Fibroblast of lung (primary cell): Measurements from ENCODE around the gene ZNF653. TPM values are rescaled to one million over a fixed set of nuclear protein-coding genes. Genes with fewer than 3 reads are reported as not detected.

Experiments
- DNase-seq, 2 donors: peaks; one replicate each; pipeline versions ENCODE4 v3.0.0 to v3.0.0-alpha.2; 2010; ENCODE audit warnings: low read depth in 2 of 2
- H2AFZ ChIP-seq: 2 replicates; pipeline ENCODE4 v1.5.1; 2012; ENCODE audit warnings: low read length, control low read depth, inconsistent platforms
- H3K27ac ChIP-seq: 2 replicates; pipeline ENCODE4 v1.5.1; 2011; ENCODE audit warnings: low read length, control low read depth; ENCODE audit not compliant: insufficient read depth
- H3K27me3 ChIP-seq: 2 replicates; pipeline ENCODE4 v1.5.1; 2011; ENCODE audit warnings: mild to moderate bottlenecking, low read length; ENCODE audit not compliant: control insufficient read depth, insufficient read depth
- H3K36me3 ChIP-seq: 2 replicates; pipeline ENCODE4 v1.5.1; 2011; ENCODE audit warnings: low read length; ENCODE audit not compliant: control insufficient read depth, insufficient read depth
- H3K4me1 ChIP-seq: 2 replicates; pipeline ENCODE4 v1.5.1; 2011; ENCODE audit warnings: low read length; ENCODE audit not compliant: control insufficient read depth, insufficient read depth; ENCODE audit errors: extremely low read depth
- H3K4me2 ChIP-seq: 2 replicates; pipeline ENCODE4 v1.5.1; 2011; ENCODE audit warnings: low read length, control low read depth; ENCODE audit not compliant: insufficient read depth; ENCODE audit errors: extremely low read depth
- H3K4me3 ChIP-seq, 4 experiments: fragments of 200-600 bp in 1 of 4; sonication (generic) in 1 of 4; replicated peaks in 1 of 4; 2 replicates each; pipeline ENCODE4 v1.5.1; 2011 to 2016; ENCODE audit warnings: low read length in 4 of 4, low read depth in 3 of 4, mild to moderate bottlenecking in 3 of 4, control low read depth in 2 of 4, inconsistent platforms in 1 of 4, mixed read lengths in 1 of 4; ENCODE audit not compliant: insufficient read depth in 1 of 4; ENCODE audit errors: control extremely low read depth in 1 of 4
- H3K79me2 ChIP-seq: 2 replicates; pipeline ENCODE4 v1.5.1; 2012; ENCODE audit warnings: mild to moderate bottlenecking, low read length, inconsistent platforms; ENCODE audit not compliant: control insufficient read depth, insufficient read depth
- H3K9ac ChIP-seq: 2 replicates; pipeline ENCODE4 v1.5.1; 2011; ENCODE audit warnings: mild to moderate bottlenecking, low read length, control low read depth; ENCODE audit not compliant: insufficient read depth
- H3K9me3 ChIP-seq: 2 replicates; pipeline ENCODE4 v1.5.1; 2012; ENCODE audit warnings: low read depth, low read length; ENCODE audit not compliant: control insufficient read depth, insufficient read depth
- H4K20me1 ChIP-seq: 2 replicates; pipeline ENCODE4 v1.5.1; 2011; ENCODE audit warnings: low read length; ENCODE audit not compliant: control insufficient read depth, insufficient read depth; ENCODE audit errors: extremely low read depth
- EZH2 ChIP-seq: IDR thresholded peaks from 2 replicates; pipeline ENCODE4 v1.5.1; 2012; ENCODE audit warnings: low read length, control low read depth, mild to moderate bottlenecking; ENCODE audit errors: missing control alignments
- polyA plus RNA-seq, 2 donors: library from polyadenylated mRNA; depleted of rRNA in 1 of 2; stranded (reverse) in 1 of 2; unstranded in 1 of 2; fragments of >200 nt; gene quantifications; 2 replicates each; pipeline ENCODE4 v1.2.1, GENCODE V29; 2011 to 2012; ENCODE audit warnings: missing spikeins in 1 of 2
- total RNA-seq: library from RNA; depleted of rRNA; stranded (reverse); fragments of >200 nt; gene quantifications from 2 replicates; pipeline ENCODE4 v1.2.1, GENCODE V29; 2014
- TF ChIP-seq, protein P1 (sequence below), 2 donors: IDR thresholded peaks in 1 of 2; conservative IDR thresholded peaks in 1 of 2; 1 replicate in 1 of 2; 2 replicates in 1 of 2; pipeline ENCODE4 v1.5.1; 2011 to 2012; ENCODE audit warnings: low read length in 2 of 2, control low read depth in 1 of 2, inconsistent platforms in 1 of 2, low read depth in 1 of 2, mild to moderate bottlenecking in 1 of 2

Gene ZNF653
- total and polyA plus RNA-seq, 2 donors (not counting 1 experiment from before 2014, with no cell fraction given) = 3.1 to 3.5 TPM

GRCh38 chr19:11552666-11553372, 47.2 kb upstream of the ZNF653 start:
- Histone ChIP-seq H3K9me3 (no peaks in the 10 kb centered on the region), H3K79me2 (peaks cover 20% of the 10 kb centered on the region), H2AFZ (no peak overlapping the region), H3K36me3 (peaks cover 14% of the 10 kb centered on the region), H4K20me1 (no peaks in the 10 kb centered on the region), H3K27me3 (no peaks in the 10 kb centered on the region), H3K27ac (no peak overlapping the region), H3K9ac (no peak overlapping the region), H3K4me2 (no peak overlapping the region), H3K4me1 (peaks cover 5% of the 10 kb centered on the region), H3K4me3 (no peak overlapping the region)
- TF ChIP-seq EZH2 = no peak
- TF ChIP-seq, protein P1, sequence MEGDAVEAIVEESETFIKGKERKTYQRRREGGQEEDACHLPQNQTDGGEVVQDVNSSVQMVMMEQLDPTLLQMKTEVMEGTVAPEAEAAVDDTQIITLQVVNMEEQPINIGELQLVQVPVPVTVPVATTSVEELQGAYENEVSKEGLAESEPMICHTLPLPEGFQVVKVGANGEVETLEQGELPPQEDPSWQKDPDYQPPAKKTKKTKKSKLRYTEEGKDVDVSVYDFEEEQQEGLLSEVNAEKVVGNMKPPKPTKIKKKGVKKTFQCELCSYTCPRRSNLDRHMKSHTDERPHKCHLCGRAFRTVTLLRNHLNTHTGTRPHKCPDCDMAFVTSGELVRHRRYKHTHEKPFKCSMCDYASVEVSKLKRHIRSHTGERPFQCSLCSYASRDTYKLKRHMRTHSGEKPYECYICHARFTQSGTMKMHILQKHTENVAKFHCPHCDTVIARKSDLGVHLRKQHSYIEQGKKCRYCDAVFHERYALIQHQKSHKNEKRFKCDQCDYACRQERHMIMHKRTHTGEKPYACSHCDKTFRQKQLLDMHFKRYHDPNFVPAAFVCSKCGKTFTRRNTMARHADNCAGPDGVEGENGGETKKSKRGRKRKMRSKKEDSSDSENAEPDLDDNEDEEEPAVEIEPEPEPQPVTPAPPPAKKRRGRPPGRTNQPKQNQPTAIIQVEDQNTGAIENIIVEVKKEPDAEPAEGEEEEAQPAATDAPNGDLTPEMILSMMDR (conservative IDR thresholded peaks at IDR 0.05 in 1 of 2, IDR thresholded peaks at IDR 0.05 in 1 of 2; ENCODE audit: low read depth in 1 of 2, low read length in 2 of 2) = no peak
- DNase-seq = no peak

DNA sequence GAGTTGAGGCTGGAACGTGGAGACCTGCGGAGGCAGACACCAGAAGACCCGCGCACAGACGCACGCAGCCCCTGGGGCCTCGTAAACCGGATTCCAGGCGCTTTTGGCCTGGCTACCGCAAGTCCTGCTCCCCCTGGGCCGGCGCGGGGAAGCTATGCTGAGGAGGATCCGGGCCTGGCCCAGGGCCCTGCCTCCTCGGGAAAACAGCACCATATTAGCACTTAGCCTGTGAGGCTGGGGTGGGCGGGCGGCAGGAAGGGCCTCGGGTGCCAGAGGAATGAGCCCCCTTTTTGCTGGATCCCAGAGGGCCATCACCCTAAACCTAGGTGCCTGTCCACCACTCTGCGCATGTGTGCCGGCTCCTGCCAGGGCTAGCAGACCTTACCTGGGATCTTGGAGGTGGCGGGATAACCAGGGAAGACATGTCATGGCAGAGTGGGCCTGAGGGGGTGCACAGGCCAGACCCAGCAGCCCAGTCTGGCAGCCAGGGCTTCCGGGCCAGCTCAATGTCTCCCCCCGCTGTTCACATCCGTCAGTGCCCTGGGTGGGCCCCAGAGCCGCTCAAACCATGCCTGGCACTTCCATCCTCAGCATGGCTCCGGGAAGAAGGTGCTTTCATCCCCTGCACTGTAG, 46.1 kb upstream of the ZNF653 start:
- H3K4me2 ChIP-seq = no peak overlapping the region
- H2AFZ ChIP-seq = no peak overlapping the region
- no peaks in the 10 kb centered on the region for H3K9me3 ChIP-seq
- TF ChIP-seq EZH2 = no peak
- TF ChIP-seq, protein P1 (conservative IDR thresholded peaks at IDR 0.05 in 1 of 2, IDR thresholded peaks at IDR 0.05 in 1 of 2; ENCODE audit: low read depth in 1 of 2, low read length in 2 of 2) = peak; percentile 22 to 29
- DNase-seq = no peak
- H3K79me2 ChIP-seq = peaks cover 13% of the 10 kb centered on the region
- H4K20me1 ChIP-seq = no peaks in the 10 kb centered on the region
- H3K9ac ChIP-seq = no peak overlapping the region
- no peak overlapping the region for H3K4me3 ChIP-seq
- H3K4me1 ChIP-seq = no peaks in the 10 kb centered on the region
- no peaks in the 10 kb centered on the region for H3K27me3 ChIP-seq
- peaks cover 14% of the 10 kb centered on the region for H3K36me3 ChIP-seq
- no peak overlapping the region for H3K27ac ChIP-seq

GRCh38 chr19:11550265-11550664, 44.6 kb upstream of the ZNF653 start:
- no peak overlapping the region for H2AFZ ChIP-seq
- H3K4me3 ChIP-seq = no peak overlapping the region
- H3K27ac ChIP-seq = no peak overlapping the region
- no peaks in the 10 kb centered on the region for H3K27me3 ChIP-seq
- no peaks in the 10 kb centered on the region for H3K9me3 ChIP-seq
- peaks cover 14% of the 10 kb centered on the region for H3K36me3 ChIP-seq
- TF ChIP-seq EZH2 = no peak
- TF ChIP-seq, protein P1 (conservative IDR thresholded peaks at IDR 0.05 in 1 of 2, IDR thresholded peaks at IDR 0.05 in 1 of 2; ENCODE audit: low read depth in 1 of 2, low read length in 2 of 2) = no peak
- no peak for DNase-seq
- H3K9ac ChIP-seq = no peak overlapping the region
- H3K4me2 ChIP-seq = no peak overlapping the region
- H3K79me2 ChIP-seq = peaks cover 1% of the 10 kb centered on the region
- no peaks in the 10 kb centered on the region for H3K4me1 ChIP-seq
- H4K20me1 ChIP-seq = no peaks in the 10 kb centered on the region
